Left hindlimb (tissue), 1 donor: Measurements from ENCODE around the gene MICALL2.

Experiments used
- DNase-seq: peaks from one replicate; pipeline ENCODE4 v3.0.0-alpha.2; 2018

Gene MICALL2

DNA sequence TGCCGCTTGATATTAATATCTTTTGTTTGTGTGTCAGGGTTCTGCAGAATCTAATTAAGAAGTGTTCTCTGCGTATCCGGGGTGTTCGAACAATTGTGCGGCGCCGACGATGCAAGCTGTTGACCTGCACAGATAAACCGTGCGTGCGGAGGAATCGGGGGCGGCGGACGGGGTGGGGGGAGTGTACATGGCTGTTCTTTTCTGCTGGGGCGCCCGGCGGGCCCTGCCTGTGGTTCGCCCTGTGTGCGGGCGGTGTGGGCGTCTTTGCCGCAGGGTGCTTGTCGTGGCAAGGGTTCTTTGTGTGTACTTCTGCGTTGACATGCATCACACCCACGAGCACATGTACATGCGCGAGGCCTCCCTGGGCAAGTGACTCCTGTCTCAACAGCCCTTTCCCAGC lies 47.9 kb downstream of the MICALL2 start:
- no peak for DNase-seq

DNA sequence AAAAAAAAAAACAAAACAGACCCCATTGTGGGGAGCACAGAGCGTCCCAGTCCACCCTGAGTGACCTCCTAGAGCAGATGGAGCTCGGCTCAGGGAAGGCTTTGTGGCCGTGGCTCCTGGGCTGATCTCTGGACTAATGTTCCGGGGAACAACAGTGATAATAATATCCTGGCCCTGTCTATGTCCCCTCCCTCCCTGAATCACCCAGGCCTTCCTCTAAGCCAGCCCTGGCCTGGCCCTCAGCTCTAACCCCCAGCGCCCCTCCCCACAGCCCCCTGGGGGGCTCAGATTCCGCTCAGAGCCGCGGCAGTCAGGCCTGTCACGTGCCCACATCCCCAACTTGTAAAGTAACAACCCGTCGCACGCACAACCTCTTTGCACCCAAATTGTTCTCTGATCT lies 48.3 kb downstream of the MICALL2 start:
- no peak for DNase-seq

DNA sequence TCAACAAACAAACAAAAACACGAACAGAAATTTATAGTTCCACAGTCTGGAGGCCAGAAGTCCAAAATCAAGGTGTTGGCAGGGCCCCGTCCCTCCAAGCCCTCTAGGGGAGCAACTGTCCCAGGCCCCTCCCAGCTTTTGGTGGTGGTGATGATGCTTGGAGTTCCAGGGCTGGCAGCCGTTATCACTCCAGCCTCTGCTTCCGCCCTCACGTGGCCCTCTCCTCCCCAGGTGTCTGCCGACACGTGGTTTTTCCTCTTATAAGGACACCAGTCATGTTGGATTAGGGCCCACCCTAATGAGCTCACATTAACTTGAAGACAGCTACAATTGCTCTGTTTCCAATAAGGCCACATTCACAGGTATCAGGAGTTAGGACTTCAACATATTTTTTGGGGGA lies 49.7 kb downstream of the MICALL2 start:
- no peak for DNase-seq

- no peak for DNase-seq
Observed at GRCh38 chr7:1408466-1408865, 50.8 kb downstream of the MICALL2 start.

DNA sequence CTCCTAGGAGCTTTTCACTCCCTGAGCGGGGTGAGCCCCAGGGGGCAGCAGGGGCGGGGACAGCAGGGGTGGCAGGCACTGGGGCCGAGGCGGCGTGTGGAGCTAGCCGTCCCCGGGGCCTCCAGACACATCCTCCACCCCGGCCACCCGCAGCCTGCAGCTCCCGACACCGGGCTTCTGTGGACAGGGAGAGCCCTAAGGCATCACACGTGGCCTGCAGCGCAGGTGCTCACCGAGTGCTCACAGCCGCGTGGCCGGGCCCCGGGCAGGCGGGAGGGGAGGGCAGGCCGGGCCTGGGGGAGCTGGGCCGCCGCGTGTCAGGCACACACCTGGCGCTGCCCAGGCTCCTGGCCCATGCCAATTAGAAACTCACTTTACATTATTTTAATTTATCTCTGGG lies 51.4 kb downstream of the MICALL2 start:
- no peak for DNase-seq

DNA sequence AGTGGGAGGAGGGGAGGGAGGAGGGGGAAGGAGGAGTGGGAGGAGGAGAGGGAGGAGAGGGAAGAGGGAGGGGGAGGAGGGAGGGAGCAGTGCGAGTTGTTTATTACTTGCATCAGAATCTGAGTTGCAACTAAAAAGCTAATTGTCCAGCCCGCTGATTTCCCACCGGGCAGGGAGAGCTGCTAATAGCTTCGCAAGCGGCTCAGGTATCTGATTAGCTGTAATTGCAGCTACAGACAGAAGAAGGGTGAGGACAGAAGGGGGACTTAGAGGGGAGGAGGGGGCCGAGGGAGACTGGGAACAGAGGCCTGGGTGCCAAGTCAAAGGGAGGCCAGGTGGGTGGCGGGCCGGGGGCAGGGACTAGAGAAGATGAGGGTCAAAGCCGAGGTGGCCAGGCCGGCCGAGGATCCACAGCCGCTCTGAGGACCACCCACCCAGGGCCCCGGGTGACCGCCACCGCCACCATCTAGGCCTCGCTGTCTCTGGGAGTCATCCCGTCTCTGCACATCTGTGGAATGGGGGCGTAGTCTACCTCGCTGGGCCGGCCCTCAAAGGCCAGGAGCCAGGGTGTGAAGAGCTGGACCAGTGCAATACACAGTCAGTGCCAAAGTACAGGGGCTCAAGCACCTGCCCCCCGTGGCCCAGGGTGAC lies 54.2 kb downstream of the MICALL2 start:
- no peak for DNase-seq

DNA sequence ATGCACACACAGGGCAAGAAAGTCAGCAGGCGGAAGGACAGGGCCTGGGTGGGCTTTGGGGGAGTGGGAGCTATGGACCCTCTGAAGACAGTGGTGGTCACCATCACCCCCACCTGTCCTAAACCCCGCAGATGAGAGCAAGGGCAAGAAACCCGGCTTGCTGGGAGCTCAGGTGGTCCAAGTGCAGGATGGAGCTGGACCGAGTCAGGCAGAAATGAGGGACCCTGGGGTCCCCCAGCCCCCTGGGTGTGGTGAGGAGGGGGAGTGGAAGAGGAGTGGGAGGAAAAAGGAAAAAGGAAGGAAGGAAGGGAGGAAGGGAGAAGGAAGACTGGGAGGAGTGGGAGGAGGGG lies 54.8 kb downstream of the MICALL2 start:
- no peak for DNase-seq

DNA sequence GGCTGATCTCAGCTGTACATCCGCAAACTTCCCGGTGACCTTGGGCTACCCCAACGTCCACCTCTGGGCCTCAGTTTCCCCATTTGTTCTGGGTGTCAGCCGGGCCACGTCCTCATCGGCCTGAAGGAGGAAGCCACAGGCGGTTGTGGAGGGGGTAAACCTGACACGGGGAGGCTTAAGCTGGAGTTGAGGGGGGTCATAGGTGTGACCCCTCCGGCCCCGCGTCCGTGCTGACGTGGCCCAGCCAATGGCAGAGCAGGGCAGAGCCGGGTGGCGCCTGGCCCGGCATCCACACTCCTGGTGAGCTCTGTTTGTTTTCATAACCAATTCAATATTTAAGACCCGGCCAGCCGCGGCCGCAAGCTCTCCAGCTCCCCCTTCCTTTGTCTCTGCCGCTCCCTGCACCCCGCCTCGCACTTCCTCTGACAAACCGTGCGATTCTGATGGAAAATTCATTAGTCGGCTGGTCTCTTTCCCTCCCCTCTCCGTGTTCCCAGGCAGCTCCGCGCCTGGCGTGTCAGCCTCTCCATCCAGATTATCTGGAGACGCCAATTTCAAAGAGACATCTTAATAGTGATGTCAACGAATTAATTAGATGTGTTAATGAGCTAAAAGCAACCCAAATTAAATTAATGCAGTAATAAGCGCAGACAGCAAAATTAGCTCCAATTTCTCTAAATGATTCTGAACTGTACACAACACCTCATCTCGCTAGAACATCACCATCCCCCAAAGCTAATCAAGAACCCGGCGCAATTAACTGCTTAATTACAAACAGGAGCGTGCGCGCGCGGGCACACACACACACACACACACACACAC lies 55.4 kb downstream of the MICALL2 start:
- peak; percentile 73 for DNase-seq

DNA sequence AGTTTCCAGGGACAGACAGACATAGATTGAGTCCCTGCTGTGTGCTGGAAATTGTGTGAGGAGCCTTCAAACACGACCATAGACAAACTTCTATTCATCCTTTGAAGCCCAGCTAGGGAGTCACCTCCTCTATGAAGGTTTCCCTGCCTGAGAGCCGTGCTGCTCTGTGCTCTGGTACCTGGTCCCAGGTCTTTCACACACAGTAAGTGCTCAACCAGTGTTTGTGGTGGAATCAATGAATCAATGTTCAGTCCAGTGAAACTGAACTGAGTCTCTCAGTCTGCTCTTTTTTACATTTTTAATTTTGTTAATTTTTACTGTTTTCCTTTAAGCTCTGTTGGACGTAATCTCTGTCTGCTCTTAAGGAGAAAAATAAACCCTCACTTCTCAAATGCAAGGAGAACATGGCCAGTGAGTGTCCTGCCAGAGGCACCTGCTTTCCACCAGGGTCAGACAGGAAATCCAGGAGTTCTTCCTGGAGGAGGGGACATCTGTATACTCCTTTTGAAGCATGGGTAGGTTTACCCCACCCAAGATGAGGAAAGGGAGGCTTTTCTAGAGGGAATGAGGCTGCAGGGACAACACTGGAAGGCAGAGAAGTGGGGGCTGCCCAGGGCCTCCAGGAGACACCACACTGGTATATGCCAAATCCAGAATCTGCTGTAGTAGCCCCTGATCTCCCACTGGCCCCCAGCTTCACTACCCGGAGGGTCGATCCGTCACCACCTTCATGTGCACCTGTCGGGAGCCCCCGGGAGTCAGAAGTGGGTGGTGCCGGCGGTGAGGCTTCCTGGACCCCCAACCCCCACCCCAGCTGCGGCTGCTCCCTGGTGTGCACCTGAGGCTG lies 56.3 kb downstream of the MICALL2 start:
- DNase-seq: no peak

DNA sequence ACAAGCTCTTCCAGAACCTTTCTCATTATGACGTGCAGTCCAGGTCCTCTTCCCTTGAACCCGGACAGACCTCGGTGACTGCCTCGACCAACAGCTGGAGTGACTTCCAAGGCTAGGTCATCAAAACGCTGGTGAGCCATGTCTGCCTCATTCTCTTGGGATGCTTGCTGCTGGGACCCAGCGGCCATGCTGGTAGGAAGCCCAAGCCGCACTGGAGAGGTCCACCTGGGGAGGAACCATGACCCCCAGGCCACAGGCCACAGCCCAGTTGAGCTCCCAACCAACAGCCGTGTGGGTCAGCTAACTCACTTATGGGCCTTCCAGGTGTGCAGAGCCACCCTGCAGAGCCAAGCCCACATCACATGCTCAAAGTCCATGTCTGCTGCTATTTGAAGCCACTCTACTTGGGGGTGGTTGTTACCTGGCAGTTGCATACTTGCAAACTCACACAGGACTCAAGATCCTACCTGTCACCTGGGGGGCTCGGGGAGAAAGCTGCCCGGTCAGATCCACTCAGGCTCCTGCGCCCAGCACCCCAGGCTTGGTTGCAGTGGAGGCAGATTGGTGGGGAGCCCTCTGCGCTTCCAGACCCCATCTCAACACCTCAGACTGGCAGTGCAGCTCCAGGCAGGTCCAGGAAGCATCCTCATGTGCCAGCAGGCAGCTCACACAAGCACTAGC lies 57.0 kb downstream of the MICALL2 start:
- no peak for DNase-seq

GRCh38 chr7:1401011-1401410 lies 58.3 kb downstream of the MICALL2 start:
- no peak for DNase-seq

- no peak for DNase-seq
Observed at GRCh38 chr7:1400371-1400770, 58.9 kb downstream of the MICALL2 start.

GRCh38 chr7:1397491-1398327 lies 61.6 kb downstream of the MICALL2 start:
- DNase-seq: no peak

GRCh38 chr7:1396195-1396594 lies 63.1 kb downstream of the MICALL2 start:
- no peak for DNase-seq

GRCh38 chr7:1395211-1396070 lies 63.8 kb downstream of the MICALL2 start:
- no peak for DNase-seq

DNA sequence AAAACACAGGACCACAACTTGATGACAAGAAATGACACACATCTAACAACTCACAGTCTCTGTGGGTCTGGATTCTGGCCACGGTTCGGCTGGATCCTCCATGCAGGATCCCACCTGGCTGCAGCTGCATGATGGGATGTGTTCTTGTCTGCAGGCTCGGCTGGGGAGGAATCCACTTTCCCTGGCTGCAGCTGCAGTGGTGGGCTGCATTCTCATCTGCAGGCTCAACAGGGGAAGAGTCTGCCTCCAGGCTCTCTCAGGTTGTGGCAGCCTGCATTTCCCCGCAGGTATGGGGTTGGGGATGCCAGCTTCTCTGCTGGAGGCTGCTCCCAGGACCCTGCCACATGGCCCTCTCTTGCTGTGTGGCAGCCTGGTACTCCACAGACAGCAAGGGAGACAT lies 64.9 kb downstream of the MICALL2 start:
- no peak for DNase-seq

DNA sequence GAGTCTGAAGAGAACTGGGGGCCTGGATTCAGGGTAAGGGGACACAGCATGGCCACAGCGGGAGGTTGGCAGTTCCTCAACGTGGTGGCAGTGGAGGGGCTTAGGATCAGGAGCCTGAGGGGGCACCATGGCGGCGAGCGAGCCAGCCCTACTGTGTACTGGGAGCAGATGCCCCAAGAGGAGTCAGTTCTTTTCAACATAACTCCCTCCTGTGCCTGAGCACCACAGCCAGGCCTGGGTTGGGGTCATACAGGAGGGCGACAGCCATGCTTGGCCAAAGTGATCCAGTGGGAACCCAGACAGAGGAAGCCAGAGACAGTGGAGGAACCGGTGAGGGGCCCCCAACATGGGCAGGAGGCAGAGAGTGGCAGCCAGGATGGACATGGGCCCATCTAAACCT lies 65.8 kb downstream of the MICALL2 start:
- DNase-seq: no peak

DNA sequence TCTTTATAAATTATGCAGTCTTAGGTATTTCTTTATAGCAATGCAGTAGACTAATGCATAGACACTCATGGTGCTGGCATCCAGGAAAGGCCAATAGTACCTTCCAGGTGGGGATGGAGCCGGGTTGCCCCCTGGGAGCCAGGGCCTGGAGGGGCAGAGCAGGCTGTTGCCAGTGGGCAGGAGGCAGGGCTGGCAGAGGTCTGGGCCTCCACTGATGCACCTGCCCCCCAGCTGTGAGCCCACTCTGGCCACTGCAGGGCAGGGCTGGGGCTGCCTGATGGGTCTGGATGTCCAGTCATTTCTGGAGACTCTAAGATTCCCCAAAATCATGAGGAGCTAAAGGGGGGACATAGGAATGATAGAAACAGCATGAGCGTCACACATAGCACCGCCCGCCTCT lies 66.7 kb downstream of the MICALL2 start:
- no peak for DNase-seq

GRCh38 chr7:1391449-1391848 lies 67.8 kb downstream of the MICALL2 start:
- DNase-seq: no peak

DNA sequence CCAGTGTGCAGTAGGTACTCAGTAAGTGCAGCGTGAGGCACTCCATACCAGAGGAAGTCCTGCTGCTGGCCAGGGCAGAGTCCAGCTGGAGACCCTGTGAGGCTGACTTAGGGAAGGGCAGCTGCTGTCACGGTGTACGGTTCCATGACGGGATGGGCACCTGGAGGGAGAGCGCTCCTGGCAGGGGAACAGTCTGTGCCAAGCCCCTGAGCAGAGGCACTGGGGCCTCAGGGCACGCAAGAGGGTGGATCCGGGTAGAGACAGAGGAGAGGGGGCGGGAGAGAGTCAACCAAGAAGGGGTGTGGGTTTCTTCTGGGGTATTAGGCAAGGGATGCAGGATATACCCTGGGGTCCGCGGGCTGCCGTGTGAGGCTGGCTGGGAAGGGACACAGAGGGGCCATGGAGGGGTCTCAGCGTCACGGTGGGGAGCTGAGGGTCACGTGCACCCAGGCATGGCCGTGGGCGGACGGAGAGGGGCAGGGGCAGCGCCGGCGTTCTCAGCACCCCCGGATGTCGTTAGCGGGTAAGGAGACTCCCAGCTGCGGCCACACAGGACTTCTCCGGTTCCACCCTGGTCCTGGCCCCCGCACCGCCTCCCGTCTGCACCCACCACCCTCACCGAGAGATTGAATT lies 70.5 kb downstream of the MICALL2 start:
- no peak for DNase-seq
